Esophagus squamous epithelium (tissue), 4 donors: ENCODE data around the gene JARID2.

Source experiments
- CTCF ChIP-seq, 6 experiments: fragments of 450-650 bp in 4 of 6; fragments of 200-600 bp in 2 of 6; sonication (generic) in 2 of 6; IDR thresholded peaks; one replicate each; pipeline ENCODE4 v1.5.1; 2016 to 2019; ENCODE audit warnings: antibody characterized with exemption in 6 of 6, mild to moderate bottlenecking in 4 of 6, moderate library complexity in 4 of 6
- POLR2A ChIP-seq, 4 donors: fragments of 450-650 bp; IDR thresholded peaks; one replicate each; pipeline ENCODE4 v1.6.1; 2017; ENCODE audit warnings: antibody characterized with exemption in 4 of 4, mild to moderate bottlenecking in 4 of 4, moderate library complexity in 3 of 4

GRCh38 chr6:15556711-15557110 is 310.8 kb downstream of the JARID2 start:
- TF ChIP-seq CTCF (IDR thresholded peaks at IDR 0.05): no peak
- no peak for TF ChIP-seq POLR2A (IDR thresholded peaks at IDR 0.05)
